Tibial nerve (tissue), 4 donors: ENCODE results near the gene PNPLA2. TPM values are rescaled to one million over a fixed set of nuclear protein-coding genes. Genes with fewer than 3 reads are reported as not detected.
A peak's percentile ranks its signal among the peaks of the same experiment; 100 is the strongest.

Experiments
- DNase-seq, 2 donors: peaks; one replicate each; pipeline ENCODE4 v3.0.0-alpha.2; 2019; ENCODE audit warnings: low spot score in 2 of 2
- H3K27ac ChIP-seq, 4 donors: fragments of 200-600 bp; sonication (generic) in 3 of 4; one replicate each; pipeline ENCODE4 v1.5.1; 2017 to 2019; ENCODE audit warnings: mild to moderate bottlenecking in 1 of 4
- H3K27me3 ChIP-seq, 2 donors: fragments of 200-600 bp; sonication (generic) in 1 of 2; one replicate each; pipeline versions ENCODE4 v1.5.1 to v1.6.0; 2017 to 2019
- H3K36me3 ChIP-seq, 3 donors: fragments of 200-600 bp; sonication (generic); one replicate each; pipeline ENCODE4 v1.5.1; 2018 to 2019
- H3K4me1 ChIP-seq, 4 donors: fragments of 200-600 bp; sonication (generic) in 3 of 4; one replicate each; pipeline ENCODE4 v1.5.1; 2017 to 2019
- H3K4me3 ChIP-seq, 4 donors: fragments of 200-600 bp; sonication (generic) in 3 of 4; one replicate each; pipeline ENCODE4 v1.5.1; 2017 to 2019; ENCODE audit warnings: mild to moderate bottlenecking in 1 of 4, moderate library complexity in 1 of 4
- H3K9me3 ChIP-seq, 4 donors: fragments of 200-600 bp; sonication (generic) in 3 of 4; one replicate each; pipeline ENCODE4 v1.5.1; 2017 to 2019
- CTCF ChIP-seq, 5 experiments: fragments of 200-600 bp in 3 of 5; fragments of 450-650 bp in 2 of 5; sonication (generic) in 3 of 5; IDR thresholded peaks; one replicate each; pipeline ENCODE4 v1.5.1; 2016 to 2019; ENCODE audit warnings: antibody characterized with exemption in 5 of 5, mild to moderate bottlenecking in 3 of 5, moderate library complexity in 2 of 5
- EP300 ChIP-seq, 2 donors: sonication (generic); formaldehyde crosslinking; IDR thresholded peaks; one replicate each; pipeline ENCODE4 v1.6.1; 2017; ENCODE audit warnings: antibody characterized with exemption in 2 of 2, mild to moderate bottlenecking in 1 of 2
- POLR2A ChIP-seq, 2 donors: fragments of 450-650 bp; IDR thresholded peaks; one replicate each; pipeline ENCODE4 v1.6.1; 2017; ENCODE audit warnings: antibody characterized with exemption in 2 of 2, mild to moderate bottlenecking in 2 of 2, moderate library complexity in 2 of 2
- WGBS, 2 donors: methylation state at CpG; one replicate each; pipeline ENCODE4 v1.1.5; 2018; 5-methylcytosine and 5-hydroxymethylcytosine counted together
- total RNA-seq, 4 donors: library from RNA; depleted of rRNA; stranded (reverse); fragments of >200 nt; gene quantifications; one replicate each; pipeline ENCODE4 v1.1.0, GENCODE V29; 2016

PNPLA2 gene
- total RNA-seq, 4 donors from 2014 or later = 136 to 314 (median 187) TPM

- TF ChIP-seq POLR2A (IDR thresholded peaks at IDR 0.05) (no peak), EP300 (IDR thresholded peaks at IDR 0.05) (no peak), CTCF (IDR thresholded peaks at IDR 0.05) (no peak)
- Histone ChIP-seq H3K4me3 (peak overlapping the region in 1 of 4 donors; percentile 54), H3K4me1 (peaks cover 0 to 97% (median 34%) of the 10 kb centered on the region in 4 donors)
These were observed 32.4 kb downstream of the PNPLA2 start for GRCh38 chr11:850775-851763.

GRCh38 chr11:852762-853161, 34.0 kb downstream of the PNPLA2 start:
- H3K27me3 ChIP-seq = peaks cover 0 to 15% of the 10 kb centered on the region in 2 donors
- H3K4me3 ChIP-seq = no peak overlapping the region
- WGBS, 2 donors = 68 to 70% methylated on average over 7 to 12 of the region's 15 CpGs
- peaks cover 0 to 94% (median 27%) of the 10 kb centered on the region in 4 donors for H3K4me1 ChIP-seq
- peak overlapping the region in 1 of 4 donors; percentile 57 for H3K27ac ChIP-seq
- H3K9me3 ChIP-seq = no peaks in the 10 kb centered on the region
- no peak for DNase-seq
- no peak for TF ChIP-seq POLR2A (IDR thresholded peaks at IDR 0.05)
- no peak for TF ChIP-seq CTCF (IDR thresholded peaks at IDR 0.05)
- no peak for TF ChIP-seq EP300 (IDR thresholded peaks at IDR 0.05)
- peaks cover 0 to 23% (median 0%) of the 10 kb centered on the region in 3 donors for H3K36me3 ChIP-seq

More at GRCh38 chr11:850775-851763, 32.4 kb downstream of the PNPLA2 start:
- no peak for DNase-seq
- Histone ChIP-seq H3K9me3 (no peaks in the 10 kb centered on the region), H3K36me3 (peaks cover 0 to 31% (median 0%) of the 10 kb centered on the region in 3 donors), H3K27me3 (peaks cover 0 to 15% of the 10 kb centered on the region in 2 donors), H3K27ac (peak overlapping the region in 1 of 4 donors; percentile 31)
- WGBS, 2 donors = 47 to 70% methylated on average over 13 to 21 of the region's 28 CpGs

GRCh38 chr11:853682-854448, 35.2 kb downstream of the PNPLA2 start:
- WGBS, 2 donors = 91% methylated on average over 7 to 21 of the region's 27 CpGs
- Histone ChIP-seq H3K9me3 (no peaks in the 10 kb centered on the region), H3K4me3 (no peak overlapping the region), H3K4me1 (peaks cover 0 to 94% (median 17%) of the 10 kb centered on the region in 4 donors), H3K27me3 (peaks cover 0 to 5% of the 10 kb centered on the region in 2 donors), H3K36me3 (peaks cover 0 to 23% (median 0%) of the 10 kb centered on the region in 3 donors), H3K27ac (peak overlapping the region in 1 of 4 donors; percentile 51)
- TF ChIP-seq CTCF (IDR thresholded peaks at IDR 0.05) (no peak), EP300 (IDR thresholded peaks at IDR 0.05) (no peak), POLR2A (IDR thresholded peaks at IDR 0.05) (no peak)
- no peak for DNase-seq

GRCh38 chr11:854601-855329, 36.1 kb downstream of the PNPLA2 start:
- Histone ChIP-seq H3K9me3 (no peaks in the 10 kb centered on the region), H3K27me3 (no peaks in the 10 kb centered on the region), H3K27ac (peak overlapping the region in 2 of 4 donors; percentile 51 to 55), H3K36me3 (peaks cover 0 to 23% (median 0%) of the 10 kb centered on the region in 3 donors), H3K4me3 (no peak overlapping the region), H3K4me1 (peaks cover 0 to 96% (median 15%) of the 10 kb centered on the region in 4 donors)
- no peak for DNase-seq
- 61 to 71% methylated on average over 12 to 20 of the region's 20 CpGs for WGBS, 2 donors
- TF ChIP-seq POLR2A (IDR thresholded peaks at IDR 0.05) (no peak), CTCF (IDR thresholded peaks at IDR 0.05) (no peak), EP300 (IDR thresholded peaks at IDR 0.05) (no peak)
